SK-N-SH treated with all-trans-retinoic acid at 6 μM for 48 hours (cell line): ENCODE measurements around the gene KRTCAP2.

Experiments used
- ATAC-seq: fragments of 200-7000 bp; cut with Tn5 transposase; 3 replicates; pipeline ENCODE4 v1.9.1; 2020; ENCODE audit warnings: mild to moderate bottlenecking, moderate library complexity
- BACH2 ChIP-seq: fragments of 250-450 bp; sonication (Bioruptor Pico); IDR thresholded peaks from 2 replicates; pipeline ENCODE4 v1.9.0; 2021; ENCODE audit warnings: mild to moderate bottlenecking, borderline replicate concordance
- CREB5 ChIP-seq: fragments of 250-450 bp; sonication (Bioruptor Pico); IDR thresholded peaks from 2 replicates; pipeline ENCODE4 v1.5.1; 2020; ENCODE audit warnings: low read depth, mild to moderate bottlenecking, moderate library complexity
- CSDC2 ChIP-seq: fragments of 250-450 bp; sonication (Bioruptor Pico); IDR thresholded peaks from 2 replicates; pipeline ENCODE4 v1.5.0; 2020; ENCODE audit warnings: mild to moderate bottlenecking, moderate library complexity
- CSRNP3 ChIP-seq: fragments of 250-450 bp; sonication (Bioruptor Pico); IDR thresholded peaks from 2 replicates; pipeline ENCODE4 v1.5.1; 2021; ENCODE audit warnings: mild to moderate bottlenecking, moderate library complexity
- ESRRG ChIP-seq: fragments of 250-450 bp; sonication (Bioruptor Pico); IDR thresholded peaks from 2 replicates; pipeline ENCODE4 v1.6.1; 2021; ENCODE audit warnings: mild to moderate bottlenecking
- GLIS3 ChIP-seq: fragments of 250-450 bp; sonication (Bioruptor Pico); IDR thresholded peaks from 2 replicates; pipeline ENCODE4 v1.5.0; 2020; ENCODE audit warnings: mild to moderate bottlenecking, moderate library complexity
- ISL1 ChIP-seq: fragments of 250-450 bp; sonication (Bioruptor Pico); IDR thresholded peaks from 2 replicates; pipeline ENCODE4 v2.1.2; 2022; ENCODE audit warnings: mild to moderate bottlenecking, moderate library complexity
- OSR1 ChIP-seq: fragments of 250-450 bp; sonication (Bioruptor Pico); IDR thresholded peaks from 2 replicates; pipeline ENCODE4 v1.8.0; 2022; ENCODE audit warnings: moderate library complexity, mild to moderate bottlenecking, inconsistent platforms
- PATZ1 ChIP-seq: fragments of 250-450 bp; sonication (Bioruptor Pico); IDR thresholded peaks from 2 replicates; pipeline ENCODE4 v1.8.0; 2020; ENCODE audit warnings: mild to moderate bottlenecking, moderate library complexity, borderline replicate concordance
- POU6F1 ChIP-seq: fragments of 250-450 bp; sonication (Bioruptor Pico); IDR thresholded peaks from 2 replicates; pipeline ENCODE4 v1.8.0; 2021; ENCODE audit warnings: low read depth, mild to moderate bottlenecking, moderate library complexity, borderline replicate concordance
- PPARA ChIP-seq: fragments of 250-450 bp; sonication (Bioruptor Pico); IDR thresholded peaks from 2 replicates; pipeline ENCODE4 v1.5.0; 2020; ENCODE audit warnings: mild to moderate bottlenecking, borderline replicate concordance
- SNAI2 ChIP-seq: fragments of 250-450 bp; sonication (Bioruptor Pico); IDR thresholded peaks from 2 replicates; pipeline ENCODE4 v1.5.0; 2020; ENCODE audit warnings: mild to moderate bottlenecking, moderate library complexity
- TCF4 ChIP-seq: fragments of 250-450 bp; sonication (Bioruptor Pico); IDR thresholded peaks from 2 replicates; pipeline ENCODE4 v1.8.0; 2021; ENCODE audit warnings: mild to moderate bottlenecking, moderate library complexity, borderline replicate concordance
- TOX ChIP-seq: fragments of 250-450 bp; sonication (Bioruptor Pico); IDR thresholded peaks from 2 replicates; pipeline ENCODE4 v1.8.0; 2021; ENCODE audit warnings: mild to moderate bottlenecking, moderate library complexity, borderline replicate concordance
- TSHZ2 ChIP-seq: fragments of 250-450 bp; sonication (Bioruptor Pico); IDR thresholded peaks from 2 replicates; pipeline ENCODE4 v1.5.0; 2020; ENCODE audit warnings: mild to moderate bottlenecking, moderate library complexity
- ZC3H10 ChIP-seq: fragments of 250-450 bp; sonication (Bioruptor Pico); IDR thresholded peaks from 2 replicates; pipeline ENCODE4 v1.5.1; 2021; ENCODE audit warnings: mild to moderate bottlenecking, moderate library complexity
- ZFP3 ChIP-seq: fragments of 250-450 bp; sonication (Bioruptor Pico); IDR thresholded peaks from 2 replicates; pipeline ENCODE4 v1.5.0; 2020; ENCODE audit warnings: mild to moderate bottlenecking, moderate library complexity
- ZNF565 ChIP-seq: fragments of 450-650 bp; formaldehyde crosslinking; conservative IDR thresholded peaks from 2 replicates; pipeline ENCODE4 v1.5.0; 2020; ENCODE audit warnings: low read depth, mild to moderate bottlenecking, moderate library complexity
- ZNF70 ChIP-seq: fragments of 450-650 bp; formaldehyde crosslinking; IDR thresholded peaks from 2 replicates; pipeline ENCODE4 v1.5.0; 2020; ENCODE audit warnings: mild to moderate bottlenecking, moderate library complexity
- ZNF8 ChIP-seq: fragments of 450-650 bp; formaldehyde crosslinking; IDR thresholded peaks from 2 replicates; pipeline ENCODE4 v1.5.0; 2020; ENCODE audit warnings: mild to moderate bottlenecking, moderate library complexity

The KRTCAP2 gene

GRCh38 chr1:155131856-155132255 lies 41.2 kb downstream of the KRTCAP2 start:
- no peak for ATAC-seq
- no peak for TF ChIP-seq OSR1 (CRISPR knock-in tag)
- TF ChIP-seq PATZ1 (CRISPR knock-in tag), result no peak
- TF ChIP-seq CREB5 (CRISPR knock-in tag), result no peak
- TF ChIP-seq CSRNP3 (CRISPR knock-in tag), result no peak
- TF ChIP-seq SNAI2 (CRISPR knock-in tag), result no peak
- no peak for TF ChIP-seq ZC3H10
- no peak for TF ChIP-seq ISL1 (CRISPR knock-in tag)
- no peak for TF ChIP-seq ESRRG (CRISPR knock-in tag)
- no peak for TF ChIP-seq ZNF70 (CRISPR knock-in tag)
- TF ChIP-seq GLIS3 (CRISPR knock-in tag), result no peak
- no peak for TF ChIP-seq CSDC2 (CRISPR knock-in tag)

- ATAC-seq, result no peak
- TF ChIP-seq TCF4, result no peak
- TF ChIP-seq CREB5 (CRISPR knock-in tag), result no peak
- TF ChIP-seq ZC3H10, result no peak
- no peak for TF ChIP-seq OSR1 (CRISPR knock-in tag)
- TF ChIP-seq ZNF8 (CRISPR knock-in tag), result no peak
- TF ChIP-seq PPARA, result no peak
- TF ChIP-seq CSRNP3 (CRISPR knock-in tag), result no peak
- no peak for TF ChIP-seq CSDC2 (CRISPR knock-in tag)
- no peak for TF ChIP-seq BACH2 (CRISPR knock-in tag)
- no peak for TF ChIP-seq PATZ1 (CRISPR knock-in tag)
- TF ChIP-seq ZNF565 (CRISPR knock-in tag), result no peak
- TF ChIP-seq GLIS3 (CRISPR knock-in tag), result no peak
Observed at GRCh38 chr1:155131285-155131684, 41.8 kb downstream of the KRTCAP2 start.

- no peak for ATAC-seq
- TF ChIP-seq TSHZ2 (CRISPR knock-in tag) (no peak), CREB5 (CRISPR knock-in tag) (no peak), ZNF565 (CRISPR knock-in tag) (no peak), GLIS3 (CRISPR knock-in tag) (no peak), OSR1 (CRISPR knock-in tag) (no peak), ZFP3 (CRISPR knock-in tag) (no peak), ESRRG (CRISPR knock-in tag) (no peak), SNAI2 (CRISPR knock-in tag) (no peak), BACH2 (CRISPR knock-in tag) (no peak), POU6F1 (CRISPR knock-in tag) (no peak), ZC3H10 (no peak), TOX (no peak), ISL1 (CRISPR knock-in tag) (no peak)
- TF ChIP-seq, all 23 proteins: peak for 0
Observed at GRCh38 chr1:155130272-155131006, 42.7 kb downstream of the KRTCAP2 start.
